C1 segment of cervical spinal cord (tissue), 14 donors: Measurements from ENCODE around the gene RTKN.
A peak's percentile ranks its signal among the peaks of the same experiment; 100 is the strongest.
"Not testable (repeated sequence)": the region's sequence is repeated elsewhere in the genome, so short reads cannot be mapped to it uniquely, and the experiment has no call there.

ENCODE experiments used
- DNase-seq, 14 donors: peaks; one replicate each; lab custom pipeline; 2025; lab: John Stamatoyannopoulos, UW

Gene RTKN

DNA sequence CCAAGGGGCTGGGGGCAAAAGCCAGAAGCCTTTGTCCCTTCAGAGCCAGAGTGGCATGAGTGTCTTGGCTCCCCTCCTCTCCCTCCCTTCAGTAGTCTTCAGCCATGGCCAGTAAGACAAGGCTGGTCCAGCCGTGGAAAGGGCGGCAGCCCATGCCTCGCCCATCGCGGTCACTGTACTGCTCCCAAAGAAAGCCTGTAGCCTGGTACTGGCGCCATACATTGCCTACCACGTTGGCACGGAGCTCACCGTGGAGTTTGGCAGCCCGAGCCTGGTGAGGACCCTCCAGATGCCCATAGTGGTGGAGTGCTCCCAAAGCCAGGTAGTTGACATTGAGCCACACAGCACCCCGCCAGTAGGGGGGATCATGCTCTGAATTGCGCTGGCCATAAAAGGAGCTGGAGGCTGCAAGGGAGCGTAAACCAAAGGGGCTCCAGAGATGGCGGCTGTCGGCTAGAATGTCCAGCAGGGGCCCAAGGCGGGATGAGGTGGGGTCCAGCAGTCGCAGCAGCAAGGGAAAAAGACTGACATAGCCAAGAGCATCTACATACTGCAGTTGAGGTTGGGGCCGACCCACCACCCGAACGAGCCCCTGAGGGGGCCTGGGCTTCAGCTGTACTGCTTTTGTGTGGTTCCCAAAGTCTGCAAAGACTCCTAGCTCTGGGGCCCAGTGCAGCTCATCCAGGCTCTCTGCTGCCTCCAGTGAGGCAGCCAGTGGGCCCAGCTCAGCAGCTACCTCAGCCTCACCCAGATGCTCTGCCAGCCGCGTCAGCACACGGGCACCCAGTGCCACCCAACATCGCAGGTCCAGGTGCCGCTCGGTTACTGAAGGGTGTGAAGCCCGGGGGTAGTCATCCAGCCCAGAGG is 19.7 kb upstream of the RTKN start:
- no peak for DNase-seq

DNA sequence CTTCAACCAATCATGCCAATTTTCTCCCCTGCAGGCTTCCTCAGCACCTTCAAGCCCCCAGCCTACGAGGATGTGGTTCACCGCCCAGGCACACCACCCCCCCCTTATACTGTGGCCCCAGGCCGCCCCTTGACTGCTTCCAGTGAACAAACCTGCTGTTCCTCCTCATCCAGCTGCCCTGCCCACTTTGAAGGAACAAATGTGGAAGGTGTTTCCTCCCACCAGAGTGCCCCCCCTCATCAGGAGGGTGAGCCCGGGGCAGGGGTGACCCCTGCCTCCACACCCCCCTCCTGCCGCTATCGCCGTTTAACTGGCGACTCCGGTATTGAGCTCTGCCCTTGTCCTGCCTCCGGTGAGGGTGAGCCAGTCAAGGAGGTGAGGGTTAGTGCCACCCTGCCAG is 18.4 kb upstream of the RTKN start:
- DNase-seq: not testable (repeated sequence)

DNA sequence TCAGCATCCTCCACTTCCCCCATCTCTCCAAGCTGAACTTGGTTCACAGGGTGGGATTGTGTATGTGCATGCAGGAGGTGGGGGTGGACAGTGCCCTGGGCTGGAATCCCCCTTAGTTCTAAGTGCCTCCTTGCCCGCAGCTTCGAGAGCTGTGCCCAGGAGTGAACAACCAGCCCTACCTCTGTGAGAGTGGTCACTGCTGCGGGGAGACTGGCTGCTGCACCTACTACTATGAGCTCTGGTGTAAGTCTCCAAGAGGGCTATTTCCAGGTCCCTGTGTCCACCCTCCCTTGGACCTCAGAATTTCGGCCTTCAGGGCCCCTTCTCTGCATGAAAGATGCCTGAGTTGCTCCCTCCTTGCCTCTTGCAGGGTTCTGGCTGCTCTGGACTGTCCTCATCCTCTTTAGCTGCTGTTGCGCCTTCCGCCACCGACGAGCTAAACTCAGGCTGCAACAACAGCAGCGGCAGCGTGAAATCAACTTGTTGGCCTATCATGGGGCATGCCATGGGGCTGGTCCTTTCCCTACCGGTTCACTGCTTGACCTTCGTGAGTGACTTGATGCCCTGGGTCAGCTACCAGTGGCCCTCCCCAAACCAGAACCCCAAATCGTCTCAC is 17.9 kb upstream of the RTKN start:
- DNase-seq: not testable (repeated sequence)

DNA sequence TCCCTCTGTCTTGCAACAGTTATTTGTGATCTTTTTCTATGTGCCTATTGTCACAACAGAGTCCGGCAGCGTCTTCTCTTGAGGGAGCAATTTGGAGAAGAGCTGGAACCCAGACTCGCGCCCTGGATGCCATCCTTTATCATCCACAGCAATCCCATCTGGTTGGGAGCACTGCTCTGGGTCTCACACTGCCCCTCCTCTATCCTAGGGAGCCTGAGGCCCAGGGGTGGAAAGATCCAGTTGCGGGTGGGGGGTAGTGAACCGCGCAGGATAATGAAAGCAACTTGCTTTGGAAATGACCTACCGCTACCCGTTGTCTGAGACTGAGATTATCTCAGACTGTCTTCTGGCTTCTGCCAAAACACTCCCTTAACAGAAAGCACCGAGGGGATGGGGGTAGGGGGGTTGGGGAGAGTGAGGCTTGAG is 17.2 kb upstream of the RTKN start:
- DNase-seq: no peak

DNA sequence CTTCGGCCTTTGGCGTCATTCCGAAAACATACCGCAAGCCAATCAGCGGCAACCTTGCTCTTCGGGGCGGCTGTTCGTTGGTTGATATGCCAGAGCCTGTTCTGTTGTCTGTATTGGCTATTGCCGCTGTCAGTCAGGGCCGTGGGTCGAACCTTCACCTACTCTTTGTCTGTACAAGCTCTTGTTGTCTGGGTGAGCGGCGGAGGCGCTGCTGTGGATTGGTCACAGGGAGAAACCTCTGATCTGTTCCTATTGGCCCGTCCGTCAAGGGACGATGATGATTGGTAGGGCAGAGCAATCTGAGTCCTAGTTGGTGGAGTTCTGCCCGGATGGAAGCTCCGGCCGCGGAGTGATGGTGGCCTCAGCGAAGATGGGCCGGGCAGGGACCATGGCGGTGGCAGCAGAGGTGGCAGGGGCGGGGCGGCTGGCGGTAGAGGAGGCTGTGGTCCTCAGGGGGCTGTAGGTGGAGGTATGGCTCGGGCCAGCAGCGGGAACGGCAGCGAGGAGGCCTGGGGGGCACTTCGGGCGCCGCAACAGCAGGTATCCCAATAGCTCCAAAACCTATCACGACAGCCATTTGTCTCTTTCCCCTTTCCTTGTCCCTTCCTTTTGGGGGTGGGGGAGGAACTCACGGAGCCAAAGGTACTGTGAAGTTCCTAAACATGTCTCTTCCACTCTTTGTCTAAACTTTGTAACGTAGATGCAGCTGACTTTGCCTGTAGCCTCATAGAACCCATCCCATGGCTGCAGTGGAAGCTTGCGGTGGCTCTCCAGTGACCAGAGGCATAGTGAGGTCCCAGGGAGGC is 16.6 kb upstream of the RTKN start, which contains the start of gene WBP1:
Gene WBP1 (plus strand): TSS at position 307 of the 806 bp plus-strand sequence. CDS start 165 bp downstream, at position 472.
- DNase-seq: peak; percentile 89 to 100 (median 99)

DNA sequence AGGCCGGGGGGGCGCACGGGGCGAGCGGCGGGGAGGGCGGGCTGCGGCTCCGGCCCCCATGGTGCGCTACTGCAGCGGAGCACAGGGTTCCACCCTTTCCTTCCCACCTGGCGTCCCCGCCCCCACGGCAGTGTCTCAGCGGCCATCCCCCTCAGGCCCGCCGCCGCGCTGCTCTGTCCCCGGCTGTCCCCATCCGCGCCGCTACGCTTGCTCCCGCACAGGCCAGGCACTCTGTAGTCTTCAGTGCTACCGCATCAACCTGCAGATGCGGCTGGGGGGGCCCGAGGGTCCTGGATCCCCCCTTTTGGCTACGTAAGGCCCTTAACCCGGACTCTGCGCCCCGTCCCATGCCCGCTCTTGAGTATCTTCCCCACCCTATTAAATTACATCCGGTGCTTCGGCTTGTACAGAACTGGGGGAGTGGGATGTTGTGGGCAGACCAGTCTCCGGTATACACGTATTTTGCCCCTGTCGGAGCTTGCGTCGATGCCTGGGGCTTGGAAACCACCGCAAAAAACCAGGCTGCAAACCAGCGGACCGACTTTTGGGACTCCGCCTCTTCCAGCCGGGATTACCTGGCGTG is 15.9 kb upstream of the RTKN start:
- DNase-seq: peak in 5 of 14 donors; percentile 63 to 80 (median 76)

DNA sequence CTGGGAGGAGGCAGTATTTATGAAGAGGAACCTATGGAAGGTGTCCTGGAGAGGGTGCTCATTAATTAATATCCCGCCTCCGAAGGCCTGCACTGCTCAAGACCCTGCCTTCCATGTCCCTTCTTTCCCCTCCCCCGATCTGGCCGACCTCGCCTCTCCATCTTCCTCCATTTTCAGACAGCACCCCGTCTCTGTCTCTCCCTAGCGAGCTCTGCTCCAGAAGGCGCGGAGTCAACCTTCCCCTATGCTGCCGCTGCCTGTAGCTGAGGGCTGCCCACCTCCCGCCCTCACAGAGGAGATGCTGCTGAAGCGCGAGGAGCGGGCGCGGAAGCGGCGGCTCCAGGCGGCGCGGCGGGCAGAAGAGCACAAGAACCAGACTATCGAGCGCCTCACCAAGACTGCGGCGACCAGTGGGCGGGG is 15.4 kb upstream of the RTKN start:
- DNase-seq: no peak

DNA sequence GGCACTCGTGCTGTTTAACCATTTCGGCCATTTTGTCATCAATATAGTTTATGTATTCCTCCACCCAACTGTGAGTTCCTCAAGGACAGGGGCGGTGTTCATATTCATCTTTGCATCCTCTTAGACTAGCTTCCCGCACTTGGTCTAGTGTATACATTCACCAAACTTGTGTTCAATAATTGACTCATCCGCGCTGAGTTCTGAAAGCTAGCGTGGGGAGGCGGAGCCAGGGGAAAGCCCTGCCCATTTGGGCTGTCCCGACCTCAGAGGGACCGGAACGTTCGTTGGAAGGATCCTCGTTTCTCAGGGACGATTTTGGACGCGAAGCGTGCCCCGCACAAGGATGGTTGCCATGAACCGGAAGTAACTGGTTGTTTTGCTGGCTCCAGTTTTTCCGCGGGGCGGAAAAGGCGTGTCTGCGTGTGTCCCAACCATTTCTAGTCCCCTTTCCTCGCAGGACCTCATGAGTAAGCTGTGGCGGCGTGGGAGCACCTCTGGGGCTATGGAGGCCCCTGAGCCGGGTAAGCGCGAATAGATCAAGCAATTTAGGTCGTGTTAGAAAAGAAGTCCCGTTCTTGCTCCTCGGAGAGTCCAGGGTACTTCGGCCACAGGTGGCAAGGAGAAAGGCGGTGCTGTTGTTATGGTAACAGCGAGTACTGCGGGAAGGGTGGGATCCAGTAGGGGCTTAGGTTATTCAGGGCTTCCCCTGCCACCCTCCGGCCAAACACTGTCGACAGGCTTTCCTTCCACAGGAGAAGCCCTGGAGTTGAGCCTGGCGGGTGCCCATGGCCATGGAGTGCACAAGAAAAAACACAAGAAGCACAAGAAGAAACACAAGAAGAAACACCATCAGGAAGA is 13.1 kb upstream of the RTKN start, which contains the start of gene INO80B:
Gene INO80B (plus strand): TSS at position 434 of the 858 bp plus-strand sequence. CDS start 30 bp downstream, at position 464.
- DNase-seq: peak; percentile 68 to 97 (median 94)

DNA sequence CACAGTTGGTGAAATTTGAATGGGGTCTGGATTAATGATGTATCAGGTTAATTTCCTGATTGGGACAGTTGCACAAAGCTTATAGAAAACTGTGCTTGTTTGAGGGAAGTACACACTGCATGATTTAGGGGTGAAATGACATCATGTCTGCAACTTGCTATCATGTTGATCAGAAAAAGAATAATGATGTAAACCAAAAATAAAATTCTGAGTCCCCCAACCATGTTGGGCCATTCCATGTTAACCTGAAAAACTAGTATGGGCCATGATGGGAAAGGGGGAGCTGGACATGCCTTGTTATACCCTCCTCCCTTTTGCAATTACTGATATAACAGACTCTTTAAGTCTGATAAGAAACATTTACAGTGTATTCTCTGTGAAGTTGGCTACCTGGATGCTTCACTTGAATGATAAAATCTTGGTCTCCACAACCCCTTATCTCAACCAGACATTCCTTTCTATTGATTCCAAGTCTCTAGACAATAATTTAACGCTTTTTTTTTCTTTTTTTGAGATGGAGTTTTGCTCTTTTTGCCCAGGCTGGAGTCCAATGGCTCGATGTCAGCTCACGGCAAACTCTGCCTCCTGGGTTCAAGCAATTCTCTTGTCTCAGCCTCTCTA is 8.9 kb upstream of the RTKN start:
- no peak for DNase-seq

DNA sequence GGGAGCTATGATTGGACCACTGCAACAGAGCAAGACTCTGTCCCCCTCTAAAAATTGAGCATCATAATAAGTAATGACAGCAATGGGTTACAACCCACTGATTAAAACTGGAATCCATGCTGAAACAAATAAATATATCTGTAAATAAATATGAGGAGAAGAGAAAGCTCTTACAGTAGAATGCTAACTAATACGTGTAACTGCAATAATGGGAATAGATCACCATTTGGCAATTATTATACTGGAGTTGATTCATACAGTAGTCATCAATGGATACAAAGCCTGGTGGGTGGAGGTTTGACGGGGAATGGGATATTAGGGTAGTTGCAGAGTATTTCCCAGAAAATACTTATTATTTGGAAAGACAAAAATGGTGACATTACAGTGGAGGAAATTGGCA is 7.0 kb upstream of the RTKN start:
- no peak for DNase-seq

DNA sequence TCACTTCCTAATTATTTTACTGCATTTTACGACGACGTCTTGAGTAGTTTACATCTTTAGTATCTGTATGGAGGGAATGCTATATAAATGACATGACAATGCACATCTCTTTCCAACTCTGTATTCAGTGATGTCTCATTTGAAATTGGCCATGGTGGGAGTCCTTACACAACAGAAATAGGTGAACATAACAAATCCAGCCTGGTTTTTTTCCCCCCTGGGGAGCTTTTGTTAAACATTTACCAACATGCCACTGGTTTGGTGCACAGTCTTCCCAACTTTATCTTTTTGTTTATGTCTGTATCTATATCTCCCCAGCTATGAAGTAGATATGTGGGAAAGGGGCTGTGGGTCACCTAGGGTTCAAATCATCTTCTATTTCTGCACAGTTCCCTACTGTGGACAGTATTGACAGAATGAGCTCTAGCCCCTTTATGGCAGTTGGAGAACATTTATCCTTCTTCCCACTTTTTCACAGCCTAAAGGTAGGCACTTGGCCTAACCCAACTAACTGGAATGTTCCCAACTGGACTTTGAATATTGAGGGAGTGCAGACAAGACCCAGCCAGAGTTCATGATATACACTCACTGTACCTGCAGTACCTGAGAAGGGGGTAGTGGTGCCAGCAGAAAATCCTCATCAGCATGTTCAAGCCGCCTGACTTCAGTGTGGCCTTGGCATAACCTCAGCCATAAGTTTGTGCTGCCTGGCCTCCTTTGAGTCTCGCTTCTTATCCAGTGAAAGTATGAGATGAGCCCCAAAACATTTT is 5.7 kb upstream of the RTKN start:
- DNase-seq: no peak

DNA sequence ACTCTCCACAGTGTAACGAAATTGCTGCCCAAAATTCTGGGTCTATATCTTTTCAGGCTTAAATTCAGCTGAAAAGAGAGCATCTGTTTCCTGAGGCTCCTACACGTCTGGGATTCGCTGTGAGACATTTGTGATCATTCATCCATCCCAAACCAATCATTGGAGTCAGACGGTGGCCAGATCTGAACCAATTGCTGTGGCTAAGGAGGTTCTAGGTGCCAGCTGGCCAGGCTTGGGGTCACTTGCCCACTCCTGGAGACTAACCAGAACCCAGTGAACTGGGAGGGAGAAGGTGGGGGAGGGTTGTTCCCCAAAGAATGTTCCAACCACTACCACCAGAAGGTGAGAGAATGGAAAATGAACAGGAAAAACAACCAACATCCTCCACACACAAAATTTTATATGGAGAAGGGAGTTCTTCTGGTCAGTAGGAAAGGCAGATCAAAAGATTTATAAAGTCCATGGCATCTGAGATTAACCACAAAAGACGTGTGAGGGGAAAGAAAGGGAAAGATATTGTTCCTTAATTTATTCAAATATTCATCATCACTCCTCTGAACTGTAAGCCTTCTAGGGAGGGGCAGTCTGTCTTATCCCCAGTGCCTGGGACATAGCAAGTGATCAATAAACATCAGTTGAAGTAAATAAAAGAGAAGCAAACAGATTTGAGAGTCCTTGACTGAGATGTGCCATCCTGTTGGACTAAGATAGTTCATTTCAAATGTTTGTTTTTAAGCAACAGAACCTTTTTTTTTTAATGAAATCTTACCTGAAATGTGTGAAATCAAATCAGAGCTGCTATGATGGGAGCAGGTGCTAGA is 3.0 kb upstream of the RTKN start:
- DNase-seq: no peak

DNA sequence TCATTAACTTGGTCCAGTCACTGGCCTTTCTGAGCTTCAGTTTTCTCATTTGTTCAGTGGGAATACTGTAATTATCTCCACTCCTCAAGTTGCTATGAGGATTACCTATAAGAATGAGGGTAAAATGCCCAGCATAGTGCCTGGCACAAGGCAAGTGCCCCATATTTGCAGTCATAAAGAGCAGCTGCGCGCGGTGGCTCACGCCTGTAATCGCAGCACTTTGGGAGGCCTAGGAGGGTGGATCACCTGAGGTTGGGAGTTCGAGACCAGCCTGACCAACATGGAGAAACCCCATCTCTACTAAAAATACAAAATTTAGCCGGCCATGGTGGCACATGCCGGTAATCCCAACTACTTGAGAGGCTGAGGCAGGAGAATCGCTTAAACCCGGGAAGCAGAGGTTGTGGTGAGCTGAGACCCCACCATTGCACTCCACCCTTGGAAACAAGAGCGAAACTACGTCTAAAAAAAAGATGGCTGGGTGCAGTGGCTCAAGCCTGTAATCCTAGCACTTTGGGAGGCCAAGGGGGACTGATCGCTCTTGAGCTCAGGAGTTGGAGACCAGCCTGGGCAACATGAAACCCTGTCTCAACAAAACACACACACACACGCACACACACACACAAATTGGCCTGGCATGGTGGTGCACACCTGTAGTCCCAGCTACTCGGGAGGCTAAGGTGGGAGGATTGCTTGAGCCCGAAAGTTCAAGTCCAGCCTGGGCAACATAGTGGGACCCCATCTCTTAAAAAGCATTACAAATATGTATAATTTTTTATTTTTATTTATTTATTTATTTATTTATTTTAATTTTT is 953 bp upstream of the RTKN start:
- DNase-seq: not testable (repeated sequence)

DNA sequence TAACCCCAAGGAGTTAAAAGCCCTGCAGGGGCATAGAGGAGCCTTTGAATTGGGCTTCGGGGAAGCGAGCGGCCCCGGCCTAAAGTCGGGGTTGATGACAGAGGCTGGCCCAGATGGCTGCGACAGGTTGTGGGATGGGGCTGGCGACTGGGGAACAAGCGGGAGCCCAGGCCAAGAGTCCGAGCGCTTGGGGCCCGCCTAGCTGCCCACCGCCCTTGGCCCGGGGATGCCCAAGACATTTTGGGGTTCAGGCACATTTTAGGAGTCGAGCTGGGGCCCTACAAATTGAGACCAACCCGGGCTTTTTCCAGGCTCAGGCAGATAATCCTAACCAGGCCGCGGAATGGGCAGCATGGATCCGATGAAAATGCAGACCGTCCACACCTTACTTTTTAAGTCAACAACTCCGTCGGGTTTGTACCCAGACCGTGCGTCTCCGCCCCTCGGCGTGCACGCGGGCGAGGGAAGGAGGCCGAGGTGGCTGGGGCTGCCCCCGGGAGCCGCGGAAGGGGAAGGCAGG is 507 bp downstream of the RTKN start:
- peak in 3 of 14 donors; percentile 30 to 69 (median 61) for DNase-seq

DNA sequence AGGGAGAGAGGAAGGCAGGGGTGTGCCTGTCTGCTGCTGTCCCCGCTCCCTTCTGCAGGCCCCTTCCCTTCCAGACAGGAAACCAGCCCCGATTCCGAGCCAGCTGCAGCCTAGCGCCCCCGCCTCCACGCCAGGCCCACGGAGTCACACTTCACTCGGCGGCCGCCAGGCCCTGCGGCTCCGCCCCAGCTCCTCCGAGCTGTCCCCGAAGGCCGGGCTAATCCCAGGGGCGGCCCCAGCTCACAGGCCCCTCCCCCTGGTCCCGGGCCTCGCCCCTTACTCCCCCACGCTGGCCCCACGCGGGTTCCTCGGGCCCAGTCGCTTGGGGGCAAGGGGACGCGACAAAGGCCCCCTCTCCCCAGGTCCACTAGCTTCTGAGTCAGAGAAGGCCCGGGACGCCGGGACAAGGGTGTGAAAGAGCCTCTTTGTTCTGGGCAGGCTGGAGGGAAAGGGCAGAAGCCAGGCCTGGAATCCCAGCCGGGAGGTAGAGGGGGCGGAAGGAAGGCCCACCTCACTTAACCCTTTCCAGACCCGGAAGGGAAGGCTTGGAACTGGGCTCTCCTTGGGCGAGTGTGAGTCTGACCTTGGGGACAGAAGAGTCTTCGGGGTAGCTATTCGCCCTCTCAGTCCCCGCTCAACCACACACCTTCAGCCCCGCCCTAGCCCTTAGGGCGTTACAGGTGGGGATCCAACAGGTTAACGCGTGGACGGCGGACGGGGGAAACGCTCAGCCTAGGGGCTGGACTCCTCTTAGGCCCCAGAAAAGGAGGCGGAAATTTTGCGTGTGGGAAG is 1.2 kb downstream of the RTKN start:
- peak; percentile 22 to 98 (median 82) for DNase-seq

DNA sequence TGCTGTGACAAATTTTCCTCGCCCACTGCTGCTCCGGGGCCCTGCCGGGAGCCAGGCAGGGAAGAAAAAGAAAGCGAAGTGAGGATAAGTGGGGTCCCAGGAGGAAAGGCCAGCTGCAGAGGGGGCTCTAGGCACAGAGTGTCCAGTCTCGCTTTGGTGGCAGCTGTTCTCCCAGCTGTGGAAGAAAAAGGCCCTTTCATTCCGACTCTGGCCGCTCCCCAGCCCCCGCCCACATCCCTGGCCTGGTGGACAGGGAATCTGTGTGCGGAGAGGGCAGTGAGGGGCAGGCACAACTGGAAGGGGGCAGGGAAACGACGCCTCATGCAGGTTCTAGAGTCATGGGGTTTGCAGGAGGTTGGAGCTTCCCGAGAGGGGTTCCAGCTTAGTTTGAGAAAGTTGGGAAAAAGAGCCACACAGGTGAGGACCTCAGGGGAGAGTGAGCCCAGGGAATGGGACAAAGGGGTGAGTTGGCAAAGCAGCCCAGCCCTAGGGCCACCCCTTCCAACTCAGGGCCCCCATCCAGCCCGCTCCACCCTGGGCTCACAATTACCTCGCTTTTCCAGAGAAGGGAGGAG is 1.8 kb downstream of the RTKN start:
- DNase-seq: peak in 13 of 14 donors; percentile 33 to 93 (median 78)
